ENCODE data around the gene HELB.
A peak's percentile ranks its signal among the peaks of the same experiment; 100 is the strongest.

DNA sequence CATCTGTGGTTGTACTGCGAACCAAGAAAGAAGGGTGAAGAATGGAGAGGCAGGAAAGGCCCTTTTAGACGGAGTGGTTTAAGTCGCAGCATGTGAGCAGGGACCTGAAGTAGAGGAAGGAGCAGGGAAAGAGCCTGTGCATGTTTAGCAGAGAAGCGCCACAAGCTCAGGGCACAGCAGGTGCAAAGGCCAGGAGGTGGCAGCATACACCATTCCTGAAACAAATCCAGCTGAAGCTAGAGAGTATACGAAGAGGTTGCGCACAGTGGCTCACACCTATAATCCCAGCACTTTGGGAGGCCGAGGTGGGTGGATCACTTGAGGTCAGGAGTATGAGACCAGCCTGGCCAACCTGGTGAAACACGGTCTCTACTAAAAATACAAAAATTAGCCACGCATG lies 49.9 kb downstream of the HELB start:
- TF ChIP-seq POLR2AphosphoS5 (IDR thresholded peaks at IDR 0.05), result no peak
- TF ChIP-seq CTCF (IDR thresholded peaks at IDR 0.05), result peak in 1 of 7 experiments; percentile 7
- no peak for TF ChIP-seq POLR2A (IDR thresholded peaks at IDR 0.05)
- no peak for TF ChIP-seq EP300 (IDR thresholded peaks at IDR 0.05)

Data from stomach (tissue), 4 donors.